ENCODE results near the gene BBOF1.

DNA sequence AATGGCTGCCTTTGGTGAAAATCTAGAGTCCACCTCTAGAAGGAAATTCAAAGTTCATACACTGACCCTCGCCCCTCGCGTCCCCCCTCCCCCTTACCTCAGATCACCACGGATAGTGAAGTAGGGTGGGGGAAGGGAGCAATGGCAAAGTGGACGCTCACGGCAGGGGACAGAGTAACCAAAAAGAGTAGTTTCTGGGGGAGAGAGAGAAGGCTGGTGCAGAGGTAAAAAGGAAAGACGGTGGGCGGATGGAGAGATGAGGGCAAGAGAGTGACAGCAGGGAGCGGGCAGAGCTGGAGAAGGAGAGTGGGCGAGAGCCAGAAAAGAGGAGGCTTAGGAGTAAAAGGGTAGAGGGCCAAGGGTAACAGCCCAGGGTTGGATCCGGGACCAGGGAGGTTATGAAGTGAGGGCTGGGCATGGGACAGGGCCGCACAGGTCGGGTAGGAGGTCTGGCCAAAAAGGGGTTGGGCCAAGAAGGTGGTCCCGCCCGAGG lies 64.7 kb downstream of the BBOF1 start:
- TF ChIP-seq CBX8 (IDR thresholded peaks at IDR 0.05; ENCODE audit: borderline replicate concordance, low read depth, low read length) (no peak), KDM1A (IDR thresholded peaks at IDR 0.05; ENCODE audit: borderline replicate concordance, low read length) (no peak), JUN (IDR thresholded peaks at IDR 0.05; ENCODE audit: low read depth, low read length) (no peak), RXRA (IDR thresholded peaks at IDR 0.05; ENCODE audit: insufficient read depth, low read depth, low read length) (no peak), POLR2AphosphoS5 (IDR thresholded peaks at IDR 0.05; ENCODE audit: low read depth, low read length) (no peak), NRF1 (IDR thresholded peaks at IDR 0.05; ENCODE audit: low read depth, low read length) (no peak)
- TF ChIP-seq, protein P1, sequence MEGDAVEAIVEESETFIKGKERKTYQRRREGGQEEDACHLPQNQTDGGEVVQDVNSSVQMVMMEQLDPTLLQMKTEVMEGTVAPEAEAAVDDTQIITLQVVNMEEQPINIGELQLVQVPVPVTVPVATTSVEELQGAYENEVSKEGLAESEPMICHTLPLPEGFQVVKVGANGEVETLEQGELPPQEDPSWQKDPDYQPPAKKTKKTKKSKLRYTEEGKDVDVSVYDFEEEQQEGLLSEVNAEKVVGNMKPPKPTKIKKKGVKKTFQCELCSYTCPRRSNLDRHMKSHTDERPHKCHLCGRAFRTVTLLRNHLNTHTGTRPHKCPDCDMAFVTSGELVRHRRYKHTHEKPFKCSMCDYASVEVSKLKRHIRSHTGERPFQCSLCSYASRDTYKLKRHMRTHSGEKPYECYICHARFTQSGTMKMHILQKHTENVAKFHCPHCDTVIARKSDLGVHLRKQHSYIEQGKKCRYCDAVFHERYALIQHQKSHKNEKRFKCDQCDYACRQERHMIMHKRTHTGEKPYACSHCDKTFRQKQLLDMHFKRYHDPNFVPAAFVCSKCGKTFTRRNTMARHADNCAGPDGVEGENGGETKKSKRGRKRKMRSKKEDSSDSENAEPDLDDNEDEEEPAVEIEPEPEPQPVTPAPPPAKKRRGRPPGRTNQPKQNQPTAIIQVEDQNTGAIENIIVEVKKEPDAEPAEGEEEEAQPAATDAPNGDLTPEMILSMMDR (IDR thresholded peaks at IDR 0.05; ENCODE audit: control extremely low read depth in 1 of 3, insufficient read depth in 1 of 3, low read depth in 1 of 3, low read length in 3 of 3) = no peak
- TF ChIP-seq, protein P2, sequence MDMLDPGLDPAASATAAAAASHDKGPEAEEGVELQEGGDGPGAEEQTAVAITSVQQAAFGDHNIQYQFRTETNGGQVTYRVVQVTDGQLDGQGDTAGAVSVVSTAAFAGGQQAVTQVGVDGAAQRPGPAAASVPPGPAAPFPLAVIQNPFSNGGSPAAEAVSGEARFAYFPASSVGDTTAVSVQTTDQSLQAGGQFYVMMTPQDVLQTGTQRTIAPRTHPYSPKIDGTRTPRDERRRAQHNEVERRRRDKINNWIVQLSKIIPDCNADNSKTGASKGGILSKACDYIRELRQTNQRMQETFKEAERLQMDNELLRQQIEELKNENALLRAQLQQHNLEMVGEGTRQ (IDR thresholded peaks at IDR 0.05; ENCODE audit: low read length) = no peak
